Stimulated activated CD4-positive, alpha-beta T cell treated with anti-CD3 and anti-CD28 coated beads, TNF-alpha, amount 100 ng/mL, for 48 hours (primary cell): ENCODE data around the gene AMOTL1.

ENCODE experiments used
- DNase-seq, 3 donors: peaks; one replicate each; pipeline ENCODE4 v3.0.0-alpha.2; 2020; ENCODE audit warnings: low read depth in 3 of 3

Gene AMOTL1

DNA sequence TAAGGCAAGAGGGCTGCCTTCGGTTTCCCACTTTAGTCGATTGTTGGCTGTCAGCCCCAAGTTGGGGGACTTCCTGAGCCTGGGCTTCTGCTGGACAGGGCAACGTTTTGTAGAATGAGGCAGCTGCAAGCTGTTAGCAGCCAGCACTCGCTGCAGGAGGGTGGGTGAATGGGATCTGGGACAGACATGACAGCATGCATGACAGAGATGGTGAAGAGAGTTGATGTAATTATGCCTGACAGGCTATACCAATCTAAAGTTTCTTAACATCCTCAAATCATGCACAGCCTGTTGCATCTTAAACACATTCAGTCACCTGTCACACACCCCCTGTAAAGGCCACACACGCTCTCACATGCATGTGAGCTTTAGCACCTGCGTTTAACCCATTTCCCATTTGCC is 156.0 kb downstream of the AMOTL1 start:
- DNase-seq, result no peak

DNA sequence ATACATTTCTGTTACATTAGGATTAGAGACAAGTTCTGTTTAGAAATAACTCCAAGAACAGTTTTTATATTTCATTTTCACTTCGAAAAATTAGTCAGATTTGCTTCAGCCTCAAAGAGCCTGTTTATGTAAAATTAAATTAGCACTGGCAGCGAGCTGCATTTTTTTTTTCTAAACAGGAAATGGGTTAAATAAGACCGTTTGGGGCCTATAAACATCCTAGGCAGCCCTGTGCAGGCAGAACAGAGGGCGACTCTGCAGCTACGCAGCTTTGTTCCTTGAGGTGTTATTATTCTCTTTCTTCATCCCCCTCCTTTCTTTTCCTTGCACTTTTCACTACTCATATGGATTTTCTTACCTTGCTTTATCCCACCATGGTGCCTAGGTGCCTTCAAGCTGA is 156.5 kb downstream of the AMOTL1 start:
- DNase-seq, result no peak

DNA sequence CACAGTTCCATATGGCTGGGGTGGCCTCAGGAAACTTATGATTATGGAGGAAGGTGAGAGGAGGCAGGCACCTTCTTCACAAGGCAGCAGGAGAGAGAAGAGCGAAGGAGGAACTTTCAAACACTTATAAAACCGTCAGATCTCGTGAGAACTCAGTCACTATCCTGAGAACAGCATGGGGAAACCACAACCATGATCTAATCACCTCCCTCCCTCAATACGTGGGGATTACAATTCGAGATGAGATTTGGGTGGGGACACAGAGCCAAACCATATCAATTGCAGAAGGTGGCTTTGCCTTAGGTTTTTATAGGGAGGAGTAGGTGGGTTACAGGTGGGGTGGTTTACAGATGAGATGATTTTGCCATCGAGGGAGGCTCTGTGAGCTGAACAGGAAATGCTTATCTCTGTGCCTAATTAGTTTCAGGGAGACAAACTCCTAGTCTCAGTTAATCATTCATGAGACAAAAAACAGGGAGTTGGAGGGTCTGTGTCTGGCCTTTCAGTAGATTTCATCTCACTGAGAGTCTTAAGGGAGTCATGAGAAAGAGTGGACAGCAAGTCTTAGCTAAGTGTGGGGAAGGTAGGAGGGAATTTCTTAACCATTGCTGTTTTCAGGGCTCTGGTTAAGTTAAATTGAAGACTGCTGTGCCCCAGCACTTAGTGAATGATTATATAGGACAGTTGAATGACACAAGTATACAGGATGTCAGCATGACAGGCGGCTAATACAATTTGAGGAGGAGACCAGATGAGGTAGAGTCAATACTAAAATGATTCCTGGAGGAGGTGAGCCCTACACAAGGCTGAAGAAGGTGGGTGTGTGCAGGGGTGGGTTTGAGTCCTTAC is 157.5 kb downstream of the AMOTL1 start:
- no peak for DNase-seq

- DNase-seq, result no peak
Measured at GRCh38 chr11:94926271-94926625, 158.1 kb downstream of the AMOTL1 start.
